Activated naive CD8-positive, alpha-beta T cell (primary cell): ENCODE measurements around the gene PRRC2C.

Source experiments
- H3K27ac Mint-ChIP-seq: one replicate; pipeline ENCODE4 v1.8.0; 2021; ENCODE audit warnings: mixed read lengths
- H3K27me3 Mint-ChIP-seq: one replicate; pipeline ENCODE4 v1.8.0; 2021; ENCODE audit warnings: mixed read lengths
- H3K36me3 Mint-ChIP-seq: one replicate; pipeline ENCODE4 v1.8.0; 2021; ENCODE audit warnings: mixed read lengths
- H3K4me1 Mint-ChIP-seq: one replicate; pipeline ENCODE4 v1.8.0; 2021; ENCODE audit warnings: low read depth, mixed read lengths
- H3K4me3 Mint-ChIP-seq: one replicate; pipeline ENCODE4 v1.8.0; 2021; ENCODE audit warnings: mild to moderate bottlenecking, mixed read lengths
- H3K9me3 Mint-ChIP-seq: one replicate; pipeline ENCODE4 v1.8.0; 2021; ENCODE audit warnings: low read depth, mixed read lengths

PRRC2C gene

GRCh38 chr1:171484760-171485374, 463 bp upstream of the PRRC2C start:
- peaks cover 45% of the 10 kb centered on the region for H3K4me1 Mint-ChIP-seq
- H3K9me3 Mint-ChIP-seq = no peaks in the 10 kb centered on the region
- H3K36me3 Mint-ChIP-seq = peaks cover 9% of the 10 kb centered on the region
- H3K27ac Mint-ChIP-seq = peak overlapping the region; percentile 97
- H3K4me3 Mint-ChIP-seq = peak overlapping the region; percentile 99
- H3K27me3 Mint-ChIP-seq = no peaks in the 10 kb centered on the region

DNA sequence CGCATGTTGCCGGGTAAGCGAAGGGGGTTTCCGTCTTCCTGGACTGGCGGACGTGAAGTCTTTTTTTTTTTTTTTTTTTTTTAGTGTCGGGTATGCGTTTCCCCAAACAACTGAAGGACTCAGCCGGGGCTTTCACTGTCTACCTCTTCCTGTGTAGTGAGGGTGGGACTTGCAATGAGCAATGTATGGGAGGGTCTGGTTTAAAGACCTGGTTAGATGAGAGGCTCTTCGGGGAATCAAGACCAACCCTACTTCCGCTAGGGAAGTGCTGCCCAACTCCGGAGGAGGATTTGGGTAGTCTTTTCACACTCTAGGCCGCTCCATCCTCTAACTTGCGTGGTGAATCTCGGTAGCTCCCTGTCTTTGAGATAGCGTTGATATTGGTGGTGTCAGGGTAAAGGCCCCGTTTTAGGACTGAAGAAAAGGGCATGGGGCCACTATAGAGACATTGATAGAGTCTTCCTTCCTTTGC, 754 bp downstream of the PRRC2C start:
- Mint-ChIP-seq H3K36me3 (peaks cover 9% of the 10 kb centered on the region), H3K4me3 (peak overlapping the region; percentile 99), H3K27me3 (no peaks in the 10 kb centered on the region), H3K9me3 (no peaks in the 10 kb centered on the region), H3K27ac (peak overlapping the region; percentile 97), H3K4me1 (peaks cover 50% of the 10 kb centered on the region)

GRCh38 chr1:171487038-171487437, 1.7 kb downstream of the PRRC2C start:
- Mint-ChIP-seq H3K27me3 (no peaks in the 10 kb centered on the region), H3K36me3 (peaks cover 12% of the 10 kb centered on the region), H3K4me1 (peaks cover 57% of the 10 kb centered on the region), H3K9me3 (no peaks in the 10 kb centered on the region), H3K4me3 (peak overlapping the region; percentile 99), H3K27ac (peak overlapping the region; percentile 97)

- H3K9me3 Mint-ChIP-seq = no peaks in the 10 kb centered on the region
- no peaks in the 10 kb centered on the region for H3K27me3 Mint-ChIP-seq
- peak overlapping the region; percentile 99 for H3K4me3 Mint-ChIP-seq
- H3K27ac Mint-ChIP-seq = peak overlapping the region; percentile 97
- peaks cover 15% of the 10 kb centered on the region for H3K36me3 Mint-ChIP-seq
- peaks cover 67% of the 10 kb centered on the region for H3K4me1 Mint-ChIP-seq
Measured at GRCh38 chr1:171488190-171488929, 3.0 kb downstream of the PRRC2C start.

- no peaks in the 10 kb centered on the region for H3K27me3 Mint-ChIP-seq
- H3K27ac Mint-ChIP-seq = peak overlapping the region; percentile 68
- peaks cover 17% of the 10 kb centered on the region for H3K36me3 Mint-ChIP-seq
- H3K4me1 Mint-ChIP-seq = peaks cover 81% of the 10 kb centered on the region
- no peaks in the 10 kb centered on the region for H3K9me3 Mint-ChIP-seq
- peak overlapping the region; percentile 63 for H3K4me3 Mint-ChIP-seq
Measured at GRCh38 chr1:171494076-171494475, 8.7 kb downstream of the PRRC2C start.

DNA sequence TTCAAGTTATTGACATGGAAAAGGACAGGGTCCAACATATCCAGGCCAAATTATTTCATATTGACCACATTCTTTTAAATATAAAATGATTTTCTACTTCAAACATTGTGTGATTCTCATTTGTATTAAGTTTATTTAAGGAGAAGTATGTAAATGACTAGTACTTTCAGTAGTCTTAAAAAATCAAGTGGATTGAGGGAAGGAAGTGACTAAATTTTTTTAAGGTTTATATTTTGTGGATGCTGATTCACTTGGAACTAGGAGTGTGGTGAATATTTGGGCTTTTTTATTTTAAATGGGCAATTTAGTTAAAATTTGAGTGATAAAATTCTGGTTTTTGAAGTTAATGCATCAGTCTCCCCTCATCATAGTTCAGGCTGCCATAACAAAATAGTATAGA, 10.1 kb downstream of the PRRC2C start:
- Mint-ChIP-seq H3K9me3 (no peaks in the 10 kb centered on the region), H3K27me3 (no peaks in the 10 kb centered on the region), H3K4me3 (peak overlapping the region; percentile 38), H3K36me3 (peaks cover 20% of the 10 kb centered on the region), H3K4me1 (peaks cover 81% of the 10 kb centered on the region), H3K27ac (peak overlapping the region; percentile 73)

- no peaks in the 10 kb centered on the region for H3K9me3 Mint-ChIP-seq
- H3K4me3 Mint-ChIP-seq = no peak overlapping the region
- peak overlapping the region; percentile 68 for H3K27ac Mint-ChIP-seq
- peaks cover 26% of the 10 kb centered on the region for H3K36me3 Mint-ChIP-seq
- no peaks in the 10 kb centered on the region for H3K27me3 Mint-ChIP-seq
- peaks cover 86% of the 10 kb centered on the region for H3K4me1 Mint-ChIP-seq
Measured at GRCh38 chr1:171500304-171500703, 15.0 kb downstream of the PRRC2C start.

DNA sequence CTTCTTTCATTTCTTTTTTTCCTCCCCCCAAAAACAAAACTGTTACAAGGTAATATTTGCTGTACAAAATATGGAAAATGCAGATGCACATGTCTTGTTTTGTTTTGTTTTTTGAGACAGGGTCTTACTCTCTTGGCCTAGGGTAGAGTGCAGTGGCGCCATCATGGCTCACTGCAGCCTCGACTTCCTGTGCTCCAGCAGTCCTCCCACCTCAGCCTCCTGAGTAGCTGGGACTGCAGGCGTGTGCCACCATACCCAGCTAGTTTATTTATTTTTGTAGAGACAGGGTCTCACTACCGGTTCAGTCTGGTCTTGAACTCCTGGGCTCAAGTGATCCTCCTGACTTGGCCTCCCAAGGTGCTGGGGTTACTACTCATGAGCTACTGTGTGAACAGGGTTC, 15.5 kb downstream of the PRRC2C start:
- Mint-ChIP-seq H3K9me3 (no peaks in the 10 kb centered on the region), H3K27ac (peak overlapping the region; percentile 85), H3K36me3 (peaks cover 27% of the 10 kb centered on the region), H3K4me3 (no peak overlapping the region), H3K27me3 (no peaks in the 10 kb centered on the region), H3K4me1 (peaks cover 86% of the 10 kb centered on the region)

- Mint-ChIP-seq H3K27me3 (no peaks in the 10 kb centered on the region), H3K4me1 (peaks cover 89% of the 10 kb centered on the region), H3K9me3 (no peaks in the 10 kb centered on the region), H3K36me3 (peaks cover 27% of the 10 kb centered on the region), H3K27ac (peak overlapping the region; percentile 70), H3K4me3 (peak overlapping the region; percentile 42)
Measured at GRCh38 chr1:171501305-171502024, 16.1 kb downstream of the PRRC2C start.

GRCh38 chr1:171506525-171507304, 21.4 kb downstream of the PRRC2C start:
- no peaks in the 10 kb centered on the region for H3K9me3 Mint-ChIP-seq
- no peaks in the 10 kb centered on the region for H3K27me3 Mint-ChIP-seq
- H3K36me3 Mint-ChIP-seq = peaks cover 11% of the 10 kb centered on the region
- peak overlapping the region; percentile 59 for H3K27ac Mint-ChIP-seq
- H3K4me1 Mint-ChIP-seq = peaks cover 93% of the 10 kb centered on the region
- peak overlapping the region; percentile 66 for H3K4me3 Mint-ChIP-seq

DNA sequence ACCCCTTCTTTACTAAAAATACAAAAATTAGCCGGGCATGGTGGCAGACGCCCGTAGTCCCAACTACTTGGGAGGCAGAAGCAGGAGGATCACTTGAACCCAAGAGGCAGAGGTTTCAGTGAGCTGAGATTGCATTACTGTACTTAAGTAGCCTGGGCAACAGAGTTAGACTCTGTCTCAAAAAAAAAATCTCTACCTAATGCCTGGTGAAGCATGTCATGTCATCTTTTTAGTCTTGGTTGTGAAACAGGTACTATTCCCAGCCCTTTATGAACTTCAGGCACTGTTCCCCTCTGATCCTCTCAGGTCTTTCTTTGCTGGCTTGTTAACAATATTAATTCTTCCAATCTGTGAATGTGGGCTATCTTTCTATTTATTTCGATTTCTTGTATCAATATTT, 22.1 kb downstream of the PRRC2C start:
- H3K36me3 Mint-ChIP-seq = peaks cover 11% of the 10 kb centered on the region
- H3K4me3 Mint-ChIP-seq = peak overlapping the region; percentile 66
- no peaks in the 10 kb centered on the region for H3K27me3 Mint-ChIP-seq
- H3K4me1 Mint-ChIP-seq = peaks cover 92% of the 10 kb centered on the region
- H3K27ac Mint-ChIP-seq = peak overlapping the region; percentile 36
- no peaks in the 10 kb centered on the region for H3K9me3 Mint-ChIP-seq

DNA sequence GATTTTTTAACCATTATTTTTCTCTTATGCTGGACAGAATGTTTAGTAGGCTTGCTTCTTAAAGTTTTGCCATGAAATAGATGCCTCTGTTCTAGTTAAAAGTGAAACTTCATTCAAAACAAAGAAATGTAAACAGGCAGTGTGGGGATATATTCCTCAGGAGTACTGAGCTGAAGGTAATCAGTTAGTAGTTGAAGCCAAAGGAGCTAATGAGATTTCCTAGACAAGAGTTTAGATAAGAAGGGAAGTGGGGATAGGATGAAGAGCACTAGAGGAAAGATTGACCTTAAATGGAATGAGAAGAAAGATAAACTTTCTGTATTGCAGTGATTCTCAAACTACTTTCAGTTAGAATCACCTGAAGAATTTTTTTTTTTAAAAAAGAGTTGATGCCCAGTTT, 23.9 kb downstream of the PRRC2C start:
- Mint-ChIP-seq H3K4me3 (peak overlapping the region; percentile 68), H3K36me3 (peaks cover 7% of the 10 kb centered on the region), H3K27ac (peak overlapping the region; percentile 81)

GRCh38 chr1:171513743-171514142, 28.4 kb downstream of the PRRC2C start:
- Mint-ChIP-seq H3K27ac (peak overlapping the region; percentile 18), H3K36me3 (peaks cover 15% of the 10 kb centered on the region), H3K4me1 (peaks cover 69% of the 10 kb centered on the region), H3K27me3 (no peaks in the 10 kb centered on the region), H3K9me3 (no peaks in the 10 kb centered on the region), H3K4me3 (no peak overlapping the region)

More for the DNA sequence above, 23.9 kb downstream of the PRRC2C start:
- no peaks in the 10 kb centered on the region for H3K9me3 Mint-ChIP-seq
- peaks cover 90% of the 10 kb centered on the region for H3K4me1 Mint-ChIP-seq
- H3K27me3 Mint-ChIP-seq = no peaks in the 10 kb centered on the region

DNA sequence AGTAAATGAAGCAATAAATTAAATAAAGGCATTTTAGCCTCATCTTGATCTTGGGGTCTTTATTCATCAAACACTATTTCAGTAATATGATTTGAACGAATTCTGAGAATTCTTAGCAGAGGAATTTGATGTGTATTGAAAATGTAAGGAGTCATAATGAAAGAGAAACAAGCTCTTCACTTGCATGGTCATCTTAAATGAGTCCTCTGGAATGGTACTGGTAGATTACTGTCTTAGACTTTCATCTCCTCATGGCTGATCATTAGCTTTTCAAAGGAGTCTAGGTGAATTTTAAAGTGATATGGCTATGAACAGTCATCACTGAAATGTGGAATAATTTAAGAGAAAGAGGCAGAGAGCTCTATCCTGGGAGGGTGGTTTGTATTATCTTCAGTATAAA, 30.0 kb downstream of the PRRC2C start:
- Mint-ChIP-seq H3K36me3 (peaks cover 15% of the 10 kb centered on the region), H3K27ac (peak overlapping the region; percentile 80)

More for the DNA sequence above, 30.0 kb downstream of the PRRC2C start:
- H3K27me3 Mint-ChIP-seq = no peaks in the 10 kb centered on the region
- peaks cover 55% of the 10 kb centered on the region for H3K4me1 Mint-ChIP-seq
- H3K4me3 Mint-ChIP-seq = no peak overlapping the region
- no peaks in the 10 kb centered on the region for H3K9me3 Mint-ChIP-seq
